DND-41 (cell line): ENCODE results near the gene CSTB.

ENCODE experiments used
- ATAC-seq: fragments of 200-7000 bp; cut with Tn5 transposase; 3 replicates; pipeline ENCODE4 v1.9.1; 2021; ENCODE audit warnings: low read depth; ENCODE audit not compliant: insufficient read depth
- DNase-seq: peaks from one replicate; pipeline ENCODE4 v3.0.0-alpha.2; 2020
- H2AFZ ChIP-seq: 2 replicates; pipeline ENCODE4 v1.6.0; 2012; ENCODE audit warnings: low read depth, low read length
- H3K27ac ChIP-seq: 2 replicates; pipeline ENCODE4 v1.5.1; 2012; ENCODE audit warnings: low read length, inconsistent platforms
- H3K27me3 ChIP-seq: fragments of 200-600 bp; sonication (generic); 2 replicates; pipeline ENCODE4 v1.6.0; 2012; ENCODE audit warnings: low read length, mild to moderate bottlenecking, inconsistent platforms; ENCODE audit not compliant: insufficient read depth, poor library complexity
- H3K36me3 ChIP-seq: 2 replicates; pipeline ENCODE4 v1.5.1; 2012; ENCODE audit warnings: low read length, inconsistent platforms; ENCODE audit not compliant: insufficient read depth
- H3K4me1 ChIP-seq: 2 replicates; pipeline ENCODE4 v1.5.1; 2012; ENCODE audit warnings: mild to moderate bottlenecking, low read length; ENCODE audit not compliant: insufficient read depth
- H3K4me2 ChIP-seq: 2 replicates; pipeline ENCODE4 v1.6.0; 2012; ENCODE audit warnings: mild to moderate bottlenecking, moderate library complexity, low read length, inconsistent platforms; ENCODE audit not compliant: insufficient read depth
- H3K4me3 ChIP-seq, 2 experiments: fragments of 200-600 bp in 1 of 2; shearing (Covaris generic) in 1 of 2; 2 replicates each; pipeline ENCODE4 v1.5.1; 2012 to 2016; ENCODE audit warnings: inconsistent platforms in 2 of 2, low read length in 2 of 2, mild to moderate bottlenecking in 2 of 2, low read depth in 1 of 2, moderate library complexity in 1 of 2
- H3K79me2 ChIP-seq: 2 replicates; pipeline ENCODE4 v1.6.0; 2012; ENCODE audit warnings: low read length, inconsistent platforms; ENCODE audit not compliant: insufficient read depth
- H3K9ac ChIP-seq: 2 replicates; pipeline ENCODE4 v1.6.0; 2012; ENCODE audit warnings: low read depth, mild to moderate bottlenecking, inconsistent platforms, low read length, moderate library complexity
- H3K9me3 ChIP-seq: 2 replicates; pipeline ENCODE4 v1.5.1; 2012; ENCODE audit warnings: low read length, moderate library complexity, mild to moderate bottlenecking, inconsistent platforms; ENCODE audit not compliant: insufficient read depth, severe bottlenecking
- H4K20me1 ChIP-seq: 2 replicates; pipeline ENCODE4 v1.6.0; 2012; ENCODE audit warnings: low read length; ENCODE audit not compliant: insufficient read depth
- EZH2 ChIP-seq: IDR thresholded peaks from 3 replicates; pipeline ENCODE4 v1.6.1; 2012; ENCODE audit warnings: borderline replicate concordance, low read depth, mild to moderate bottlenecking, moderate library complexity, low read length, inconsistent platforms; ENCODE audit not compliant: severe bottlenecking
- TF ChIP-seq, protein P1 (sequence below): IDR thresholded peaks from 2 replicates; pipeline ENCODE4 v1.5.1; 2012; ENCODE audit warnings: borderline replicate concordance, low read length, moderate library complexity, mild to moderate bottlenecking; ENCODE audit not compliant: poor library complexity, severe bottlenecking; ENCODE audit errors: extremely low read depth

Gene CSTB

DNA sequence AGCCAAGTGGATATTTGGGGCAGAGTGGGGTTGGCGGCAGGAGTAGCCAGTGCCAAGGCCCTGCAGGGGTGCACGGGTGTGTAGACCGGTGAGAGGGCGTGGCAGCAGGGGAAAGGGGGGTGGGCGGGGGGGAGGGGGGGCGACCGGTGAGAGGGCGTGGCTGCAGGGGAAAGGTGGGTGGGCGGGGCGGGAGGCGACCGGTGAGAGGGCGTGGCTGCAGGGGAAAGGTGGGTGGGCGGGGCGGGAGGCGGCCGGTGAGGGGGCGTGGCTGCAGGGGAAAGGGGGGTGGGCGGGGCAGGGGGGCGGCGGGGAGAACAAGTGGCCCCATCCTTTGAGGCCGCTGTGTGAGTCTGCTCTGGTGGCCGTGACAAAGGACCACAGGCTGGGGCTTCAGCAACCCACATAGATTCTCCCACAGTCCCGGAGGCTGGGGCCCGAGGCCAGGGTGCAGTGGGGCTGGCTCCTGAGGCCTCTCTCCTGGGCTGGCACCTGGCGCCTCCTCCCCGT, 39.1 kb upstream of the CSTB start:
- Histone ChIP-seq H4K20me1 (peaks cover 9% of the 10 kb centered on the region; the same call in 1 of the 2 replicates), H3K4me2 (no peak overlapping the region), H3K36me3 (no peaks in the 10 kb centered on the region), H3K27me3 (no peaks in the 10 kb centered on the region), H3K4me3 (no peak overlapping the region), H3K79me2 (no peaks in the 10 kb centered on the region), H3K9ac (no peak overlapping the region), H3K27ac (no peak overlapping the region), H3K4me1 (no peaks in the 10 kb centered on the region), H3K9me3 (peaks cover 3% of the 10 kb centered on the region), H2AFZ (no peak overlapping the region)
- DNase-seq (no peak), ATAC-seq (no peak)
- TF ChIP-seq, protein P1, sequence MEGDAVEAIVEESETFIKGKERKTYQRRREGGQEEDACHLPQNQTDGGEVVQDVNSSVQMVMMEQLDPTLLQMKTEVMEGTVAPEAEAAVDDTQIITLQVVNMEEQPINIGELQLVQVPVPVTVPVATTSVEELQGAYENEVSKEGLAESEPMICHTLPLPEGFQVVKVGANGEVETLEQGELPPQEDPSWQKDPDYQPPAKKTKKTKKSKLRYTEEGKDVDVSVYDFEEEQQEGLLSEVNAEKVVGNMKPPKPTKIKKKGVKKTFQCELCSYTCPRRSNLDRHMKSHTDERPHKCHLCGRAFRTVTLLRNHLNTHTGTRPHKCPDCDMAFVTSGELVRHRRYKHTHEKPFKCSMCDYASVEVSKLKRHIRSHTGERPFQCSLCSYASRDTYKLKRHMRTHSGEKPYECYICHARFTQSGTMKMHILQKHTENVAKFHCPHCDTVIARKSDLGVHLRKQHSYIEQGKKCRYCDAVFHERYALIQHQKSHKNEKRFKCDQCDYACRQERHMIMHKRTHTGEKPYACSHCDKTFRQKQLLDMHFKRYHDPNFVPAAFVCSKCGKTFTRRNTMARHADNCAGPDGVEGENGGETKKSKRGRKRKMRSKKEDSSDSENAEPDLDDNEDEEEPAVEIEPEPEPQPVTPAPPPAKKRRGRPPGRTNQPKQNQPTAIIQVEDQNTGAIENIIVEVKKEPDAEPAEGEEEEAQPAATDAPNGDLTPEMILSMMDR = no peak
- no peak for TF ChIP-seq EZH2

DNA sequence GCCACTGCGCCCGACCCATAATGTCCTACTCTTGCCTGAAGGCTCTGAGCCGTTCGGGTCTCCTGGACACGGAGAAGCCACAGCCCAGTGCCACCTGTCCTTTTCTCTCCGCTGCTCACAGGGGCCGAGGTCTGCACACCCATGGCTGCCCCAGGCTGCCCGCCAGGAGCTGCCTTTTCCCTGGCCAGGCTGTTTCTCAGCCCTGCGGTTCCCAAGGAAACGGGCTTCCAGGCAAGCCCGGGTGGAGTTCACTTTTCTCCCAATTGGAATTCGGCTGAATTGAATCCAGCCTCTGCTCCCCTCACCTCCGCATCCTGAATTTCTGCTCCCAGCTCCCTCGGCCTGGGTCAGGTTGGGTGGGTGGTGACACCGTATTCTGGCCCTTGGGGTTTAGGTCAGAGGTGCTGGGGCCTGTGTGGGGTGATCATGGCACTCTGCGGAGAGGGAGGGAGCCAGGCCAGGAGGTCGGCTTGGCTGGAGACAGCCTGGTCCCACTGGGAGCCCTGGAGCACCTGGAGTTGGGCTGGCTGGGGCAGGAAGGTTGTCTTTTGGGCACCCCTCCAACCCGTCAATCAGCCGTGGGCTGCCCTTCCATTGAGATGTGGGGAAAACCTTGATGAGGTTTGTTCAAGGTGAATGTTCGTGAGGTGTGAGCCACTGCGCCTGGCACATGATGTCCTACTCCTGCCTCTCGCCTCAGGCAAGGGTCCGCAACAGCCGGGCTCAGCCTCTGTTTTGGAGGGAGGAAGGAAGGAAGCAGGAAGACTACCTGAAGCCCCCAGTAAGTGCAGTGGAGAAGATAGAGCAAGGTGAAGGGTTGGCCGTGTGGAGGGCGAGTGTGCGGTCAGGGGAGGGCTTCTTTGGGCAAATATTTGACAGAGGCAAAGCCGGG, 38.4 kb upstream of the CSTB start:
- no peak overlapping the region for H3K4me3 ChIP-seq
- H3K36me3 ChIP-seq = no peaks in the 10 kb centered on the region
- H3K9ac ChIP-seq = no peak overlapping the region
- no peak overlapping the region for H3K27ac ChIP-seq
- H3K9me3 ChIP-seq = peaks cover 3% of the 10 kb centered on the region
- H3K4me2 ChIP-seq = no peak overlapping the region
- no peaks in the 10 kb centered on the region for H3K27me3 ChIP-seq
- no peak for ATAC-seq
- no peaks in the 10 kb centered on the region for H3K4me1 ChIP-seq
- TF ChIP-seq, protein P1 = no peak
- TF ChIP-seq EZH2 = no peak
- peaks cover 10% of the 10 kb centered on the region for H4K20me1 ChIP-seq
- H2AFZ ChIP-seq = no peak overlapping the region
- H3K79me2 ChIP-seq = no peaks in the 10 kb centered on the region
- no peak for DNase-seq

DNA sequence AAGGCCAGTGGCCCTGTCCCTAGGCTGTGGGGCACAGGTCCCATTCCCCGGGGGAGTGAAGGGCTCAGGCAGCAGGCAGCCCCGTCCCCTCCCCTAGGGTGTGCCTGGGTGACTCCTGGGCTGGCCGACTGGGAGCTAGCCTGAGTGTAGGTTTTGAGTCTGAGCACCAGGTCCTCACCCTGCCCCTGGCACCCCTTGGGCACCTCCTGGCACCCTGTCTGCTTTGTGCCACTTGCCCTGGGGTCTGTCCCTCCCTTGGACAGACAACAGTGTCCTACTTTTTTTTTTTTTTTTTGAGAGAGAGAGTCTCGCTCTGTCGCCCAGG, 37.5 kb upstream of the CSTB start:
- Histone ChIP-seq H3K4me1 (no peaks in the 10 kb centered on the region), H3K4me3 (no peak overlapping the region), H3K27me3 (no peaks in the 10 kb centered on the region), H3K9me3 (no peaks in the 10 kb centered on the region), H3K9ac (no peak overlapping the region), H3K79me2 (no peaks in the 10 kb centered on the region), H4K20me1 (peaks cover 15% of the 10 kb centered on the region), H2AFZ (no peak overlapping the region), H3K36me3 (no peaks in the 10 kb centered on the region), H3K4me2 (no peak overlapping the region), H3K27ac (no peak overlapping the region)
- ATAC-seq (no peak), DNase-seq (no peak)
- no peak for TF ChIP-seq EZH2
- TF ChIP-seq, protein P1 = no peak
